Measurements from ENCODE around the gene RPL39L. TPM values are rescaled to one million over a fixed set of nuclear protein-coding genes. Genes with fewer than 3 reads are reported as not detected.
"Not testable (repeated sequence)": the region's sequence is repeated elsewhere in the genome, so short reads cannot be mapped to it uniquely, and the experiment has no call there.

The RPL39L gene
- polyA plus RNA-seq, 3 donors: 16.8 to 19.2 (median 19.2) TPM

DNA sequence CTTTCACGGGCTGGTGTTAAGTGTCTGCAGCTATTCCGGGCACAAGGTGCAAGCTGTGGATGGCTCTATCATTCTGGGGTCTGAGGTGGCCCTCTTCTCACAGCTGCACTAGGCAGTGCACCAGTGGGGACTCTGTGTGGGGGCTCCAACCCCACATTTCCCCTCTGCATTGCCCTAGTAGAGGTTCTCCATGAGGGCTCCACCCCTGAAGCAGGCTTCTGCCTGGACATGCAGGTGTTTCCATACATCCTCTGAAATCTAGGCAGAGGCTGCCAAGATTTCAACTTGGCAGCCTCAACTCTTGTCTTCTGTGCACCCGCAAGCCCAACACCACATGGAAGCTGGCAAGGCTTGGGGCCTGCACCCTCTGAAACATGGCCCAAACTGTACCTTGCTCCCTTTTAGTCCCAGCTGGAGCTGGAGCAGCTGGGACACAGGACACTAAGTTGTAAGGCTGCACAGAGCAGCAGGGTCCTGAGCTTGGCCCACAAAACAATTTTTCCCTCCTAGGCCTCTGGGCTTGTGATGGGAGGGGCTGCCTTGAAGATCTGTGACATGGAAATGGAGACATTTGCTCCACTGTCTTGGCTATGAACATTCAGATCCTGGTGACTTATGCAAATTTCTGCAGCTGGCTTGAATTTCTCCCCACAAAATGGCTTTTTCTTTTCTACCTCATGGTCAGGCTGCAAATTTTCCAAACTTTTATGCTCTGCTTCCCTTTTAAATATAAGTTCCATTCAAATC is 6.0 kb upstream of the RPL39L start:
- no peak for DNase-seq (ENCODE audit: low read depth in 3 of 3, low spot score in 2 of 3)

DNA sequence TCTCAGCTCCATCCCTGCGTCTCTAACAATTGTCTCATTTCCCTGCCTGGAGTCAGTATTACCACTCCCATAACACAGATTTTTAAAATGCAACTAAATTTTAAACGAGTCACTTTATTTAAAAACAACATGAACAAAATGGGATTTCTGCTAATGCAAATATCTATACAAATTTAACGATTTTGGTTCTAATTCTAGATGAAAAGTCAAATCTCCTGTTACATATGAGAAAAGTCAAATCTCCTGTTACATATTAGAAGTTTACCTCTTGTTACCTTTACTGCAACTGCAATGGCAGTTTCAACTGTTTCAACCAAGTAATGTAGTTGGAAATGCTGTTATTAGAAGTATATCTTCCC is 578 bp upstream of the RPL39L start:
- peak in 1 of 3 donors; percentile 10 for DNase-seq (ENCODE audit: low read depth in 3 of 3, low spot score in 2 of 3)

DNA sequence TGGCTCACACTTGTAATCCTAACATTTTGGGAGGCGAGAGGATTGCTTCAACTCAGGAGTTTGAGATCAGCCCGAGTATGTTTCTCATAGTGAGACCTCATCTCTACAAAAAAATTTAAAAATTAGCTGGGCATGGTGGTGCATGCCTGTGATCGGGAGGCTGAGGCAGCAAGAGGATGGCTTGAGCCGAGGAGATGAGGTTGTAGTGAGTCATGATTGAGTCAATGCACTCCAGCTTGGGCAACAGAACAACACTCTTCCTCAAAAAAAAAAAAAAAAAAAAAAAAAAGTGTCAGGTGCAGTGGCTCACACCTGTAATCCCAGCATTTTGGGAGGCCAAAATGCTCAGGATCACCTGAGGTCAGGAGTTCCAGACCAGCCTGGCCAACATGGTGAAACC is 2.4 kb downstream of the RPL39L start:
- no peak for DNase-seq (ENCODE audit: low read depth in 3 of 3, low spot score in 2 of 3)

DNA sequence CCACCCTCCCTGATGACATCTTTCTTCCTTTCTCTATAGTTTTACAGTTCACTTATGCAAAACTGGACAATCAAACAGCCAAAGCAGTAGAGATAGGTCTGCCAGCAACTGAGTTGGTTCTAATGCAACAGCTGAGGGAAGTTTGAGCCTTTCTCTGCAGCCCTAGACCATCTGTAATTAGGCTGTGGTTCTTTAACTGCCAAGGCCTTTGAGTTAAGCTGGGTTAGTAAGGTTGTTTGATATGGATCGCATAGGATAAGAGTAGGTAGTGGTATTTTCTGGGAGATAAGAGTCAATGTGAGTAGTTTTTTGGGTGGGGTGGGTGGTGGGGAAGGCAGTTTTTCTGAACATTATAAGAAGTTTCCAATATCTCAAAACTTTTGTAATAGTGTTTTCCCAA is 3.0 kb downstream of the RPL39L start:
- no peak for DNase-seq (ENCODE audit: low read depth in 3 of 3, low spot score in 2 of 3)

DNA sequence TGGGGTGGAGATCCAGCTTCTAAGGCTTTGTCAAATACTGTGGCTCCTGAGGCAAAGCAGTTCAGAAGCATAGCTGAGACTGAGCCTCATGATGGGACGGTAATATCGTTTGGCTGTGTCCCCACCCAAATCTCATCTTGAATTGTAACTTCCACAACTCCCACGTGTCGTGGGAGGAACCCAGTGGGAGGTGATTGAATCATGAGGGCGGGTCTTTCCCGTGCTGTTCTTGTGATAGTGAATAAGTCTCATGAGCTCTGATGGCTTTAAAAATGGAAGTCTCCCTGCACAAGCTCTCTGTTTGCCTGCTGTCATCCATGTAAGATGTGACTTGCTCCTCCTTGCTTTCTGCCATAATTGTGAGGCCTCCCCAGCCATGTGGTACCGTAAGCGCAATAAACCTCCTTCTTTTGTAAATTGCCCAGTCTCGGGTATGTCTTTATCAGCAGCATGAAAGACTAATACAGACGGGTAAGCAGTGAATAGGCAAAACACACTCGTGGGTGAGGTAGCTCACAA is 4.1 kb downstream of the RPL39L start:
- not testable (repeated sequence) for DNase-seq (ENCODE audit: low read depth in 3 of 3, low spot score in 2 of 3)

DNA sequence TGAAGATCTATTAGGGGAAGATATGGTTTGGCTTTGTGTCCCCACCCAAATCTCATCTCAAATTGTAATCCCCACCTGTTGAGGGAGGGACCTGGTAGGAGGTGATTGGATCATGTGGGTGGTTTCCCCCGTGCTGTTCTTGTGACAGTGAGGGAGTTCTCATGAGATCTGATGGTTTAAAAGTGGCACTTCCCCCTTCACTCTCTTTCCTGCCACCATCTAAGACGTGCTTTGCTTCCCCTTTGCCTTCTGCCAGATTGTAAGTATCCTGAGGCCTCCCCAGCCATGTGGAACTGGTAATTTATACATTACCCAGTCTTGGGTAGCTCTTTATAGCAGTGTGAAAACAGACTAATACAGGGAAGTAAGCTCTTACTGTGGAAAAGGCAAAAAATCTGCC is 6.1 kb downstream of the RPL39L start:
- DNase-seq (ENCODE audit: low read depth in 3 of 3, low spot score in 2 of 3): not testable (repeated sequence)

DNA sequence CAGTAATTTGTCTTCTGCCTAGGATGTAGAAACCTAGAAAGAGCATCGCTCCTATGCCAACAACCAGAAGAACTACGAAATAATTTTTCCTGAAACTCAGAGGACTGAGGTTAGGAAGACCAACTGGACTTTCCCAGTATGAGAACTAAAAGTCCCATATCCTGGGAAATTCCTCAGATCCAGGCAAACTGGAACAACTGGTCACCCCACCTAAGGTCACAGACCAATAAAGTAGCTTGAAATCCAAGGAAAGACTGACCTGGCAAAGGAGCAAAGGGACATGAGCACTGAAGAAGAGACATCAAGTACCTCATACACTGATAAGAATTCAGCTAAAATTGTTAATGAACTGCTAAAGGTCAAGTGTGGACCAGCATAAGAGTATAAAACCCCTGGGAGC is 6.6 kb downstream of the RPL39L start:
- DNase-seq (ENCODE audit: low read depth in 3 of 3, low spot score in 2 of 3): no peak

DNA sequence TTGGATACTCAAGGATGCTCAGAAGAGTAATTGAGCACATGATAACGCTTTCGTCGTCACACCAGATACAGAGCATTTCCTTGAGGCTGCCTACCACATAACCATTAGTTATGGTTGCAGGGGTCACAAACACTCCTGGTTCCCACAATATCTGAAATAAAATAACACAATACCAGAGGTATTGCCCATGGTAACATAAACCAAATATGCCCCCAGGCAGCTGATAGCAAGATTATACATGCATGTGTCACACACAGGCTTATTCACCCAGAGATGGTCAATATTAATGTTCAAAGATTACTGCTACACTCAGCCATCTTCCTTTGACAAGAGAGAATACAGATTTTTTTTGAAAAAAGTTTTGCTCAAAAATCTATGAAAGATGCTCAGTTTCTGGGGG is 7.3 kb downstream of the RPL39L start:
- no peak for DNase-seq (ENCODE audit: low read depth in 3 of 3, low spot score in 2 of 3)

DNA sequence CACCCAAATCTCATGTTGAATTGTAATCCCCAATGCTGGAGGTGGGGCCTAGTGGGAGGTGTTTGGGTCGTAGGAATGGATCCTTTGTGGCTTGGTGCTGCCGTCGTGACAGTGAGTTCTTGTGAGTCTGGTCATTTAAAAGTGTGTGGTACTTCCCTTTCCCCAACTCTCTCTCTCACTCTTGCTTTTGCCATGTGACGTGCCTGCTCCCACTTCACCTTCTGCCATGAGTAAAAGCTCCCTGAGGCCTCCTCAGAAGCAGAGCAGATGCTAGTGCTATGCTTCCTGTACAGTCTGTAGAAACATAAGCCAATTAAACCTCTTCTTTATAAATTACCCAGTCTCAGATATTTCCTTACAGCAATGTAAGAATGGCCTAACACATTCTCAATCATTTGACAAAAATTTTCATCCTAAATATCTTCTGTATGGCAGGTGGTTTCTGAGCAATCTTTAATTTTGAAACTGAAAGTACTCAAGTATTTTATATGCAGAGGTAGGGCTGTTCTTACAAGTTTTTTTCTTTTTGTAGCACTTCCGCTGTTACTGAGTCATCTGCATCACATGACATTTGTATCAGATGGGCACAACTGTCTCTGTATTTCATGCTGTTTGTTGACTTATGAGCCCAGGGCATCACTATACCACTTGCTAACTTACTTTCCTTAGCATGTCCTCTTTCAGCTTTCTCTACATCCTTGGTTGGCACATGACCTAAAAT is 8.8 kb downstream of the RPL39L start:
- DNase-seq (ENCODE audit: low read depth in 3 of 3, low spot score in 2 of 3): no peak

DNA sequence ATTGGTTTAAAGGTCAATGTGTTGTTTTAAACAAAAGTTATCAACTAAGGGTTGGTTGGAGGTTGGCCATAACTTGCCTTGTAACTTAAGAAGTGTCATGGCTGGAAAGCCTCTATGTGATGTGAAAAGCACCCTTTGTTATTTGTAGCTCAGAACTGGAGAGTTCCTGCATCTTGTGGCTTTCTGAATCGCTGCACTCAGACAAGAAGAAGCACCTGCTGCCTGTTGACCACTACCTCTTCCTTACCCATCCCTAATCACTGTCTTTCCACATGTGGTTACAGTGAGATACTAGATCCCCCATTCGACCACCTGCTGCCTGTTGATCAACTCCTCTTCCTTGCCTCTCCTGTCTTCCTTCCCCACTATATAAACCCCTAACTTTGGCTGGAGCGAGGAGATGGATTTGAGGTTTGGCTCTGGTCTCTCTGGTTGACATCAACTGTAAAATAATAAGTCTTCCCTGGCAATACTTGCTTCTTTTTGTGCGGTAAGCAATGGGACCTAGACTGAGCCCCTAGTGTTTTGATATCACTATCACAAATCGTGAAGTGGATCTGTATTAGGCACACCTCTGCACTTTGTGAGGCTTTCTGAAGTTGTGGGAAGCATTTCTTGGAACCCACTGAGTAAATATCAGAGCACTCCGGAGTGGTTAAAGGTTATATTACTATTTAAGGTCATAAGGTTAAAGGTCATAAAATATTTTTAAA is 13.8 kb downstream of the RPL39L start:
- DNase-seq (ENCODE audit: low read depth in 3 of 3, low spot score in 2 of 3): no peak

DNA sequence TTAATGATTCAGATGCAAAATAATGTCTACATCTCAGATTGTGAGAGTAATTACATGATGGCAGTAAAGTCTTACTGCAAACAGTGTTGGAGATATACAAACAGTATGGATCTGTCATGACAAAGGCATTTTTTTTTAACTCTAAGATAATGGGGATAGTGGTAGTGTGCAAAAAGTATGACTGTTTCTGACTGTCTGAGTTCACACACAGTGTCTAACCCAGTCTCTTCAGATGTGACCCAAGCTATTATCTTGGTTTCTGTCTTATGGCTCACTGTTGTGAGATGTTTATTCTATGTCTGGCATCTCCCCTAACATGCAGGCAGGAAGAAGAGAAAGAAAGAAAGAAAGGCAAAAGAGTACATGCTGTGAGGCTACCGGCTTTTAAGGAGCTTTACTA is 17.0 kb downstream of the RPL39L start:
- no peak for DNase-seq (ENCODE audit: low read depth in 3 of 3, low spot score in 2 of 3)

DNA sequence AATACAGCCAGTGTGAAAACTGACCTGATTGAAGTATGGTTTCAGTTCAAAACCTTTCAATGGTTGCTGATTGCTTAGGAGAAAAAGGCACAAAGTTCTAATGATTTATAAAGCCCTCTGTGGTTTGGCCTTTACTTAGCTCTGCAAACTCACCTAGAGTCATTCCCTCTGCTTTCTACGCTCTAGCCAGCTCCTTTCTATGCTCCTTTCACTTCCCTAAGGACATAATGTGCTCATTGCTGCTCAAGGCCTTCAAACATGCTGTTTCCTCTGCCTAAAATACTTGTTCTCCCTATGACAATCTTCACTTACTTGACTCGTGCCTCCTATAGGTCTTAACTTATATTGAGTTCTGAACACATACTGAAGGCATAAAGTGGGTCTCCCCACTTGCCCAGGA is 19.0 kb downstream of the RPL39L start:
- DNase-seq (ENCODE audit: low read depth in 3 of 3, low spot score in 2 of 3): no peak

DNA sequence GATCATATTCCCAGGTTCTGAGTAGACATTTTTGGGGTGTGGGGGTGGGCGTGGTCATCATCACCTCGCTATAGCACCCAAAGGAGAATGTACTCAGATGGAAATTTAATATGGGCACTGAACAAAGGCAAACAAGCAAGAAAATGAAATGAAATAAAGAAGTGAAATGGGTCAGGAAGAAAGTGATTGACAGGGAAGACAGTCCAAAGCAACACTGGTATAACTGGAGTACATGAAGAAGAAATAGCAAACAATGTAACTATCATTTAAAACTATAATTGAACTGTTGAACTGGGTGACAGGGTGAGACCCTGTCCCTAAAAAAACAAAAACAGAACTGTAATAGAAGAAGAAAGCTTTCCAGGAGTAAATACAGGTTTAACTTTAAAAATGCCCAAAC is 24.8 kb downstream of the RPL39L start:
- DNase-seq (ENCODE audit: low read depth in 3 of 3, low spot score in 2 of 3): no peak

DNA sequence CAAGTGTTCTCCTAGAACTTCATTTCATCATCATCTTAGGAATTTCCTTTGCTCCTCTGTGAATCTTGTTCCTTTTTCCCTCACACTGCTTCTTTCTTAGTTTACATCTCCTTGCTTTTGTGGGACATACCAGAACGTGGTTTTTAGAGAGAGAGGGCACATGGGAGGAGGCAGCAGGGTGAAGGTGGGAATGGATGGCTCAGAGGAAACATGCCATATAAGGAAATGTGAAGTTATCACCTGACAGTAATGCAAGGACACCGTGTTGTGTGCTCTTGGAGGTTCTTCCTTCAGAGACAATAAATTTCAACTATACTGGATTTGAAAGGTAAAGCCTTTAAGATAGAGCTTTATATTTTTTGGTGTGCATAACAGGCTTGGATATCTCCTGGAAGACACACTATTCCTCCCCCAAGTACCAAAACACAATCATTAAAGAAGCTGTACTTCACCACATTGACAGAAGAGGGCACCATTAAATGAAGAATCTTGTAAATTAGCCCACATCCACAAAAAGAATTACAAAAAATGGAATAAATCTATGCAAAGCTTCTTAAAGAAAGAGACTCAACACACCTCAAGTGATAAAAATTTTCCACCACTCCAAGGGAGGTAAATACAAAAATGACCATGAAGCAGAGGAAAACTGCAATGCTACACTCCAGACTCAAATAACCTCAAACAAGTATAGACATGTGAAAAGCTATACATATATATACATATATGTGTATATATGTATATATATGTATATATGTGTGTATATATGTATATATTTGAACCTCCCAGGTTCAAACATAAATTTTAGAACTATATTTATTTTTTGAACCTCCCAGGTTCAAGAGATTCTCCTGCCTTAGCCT is 26.1 kb downstream of the RPL39L start:
- no peak for DNase-seq (ENCODE audit: low read depth in 3 of 3, low spot score in 2 of 3)

DNA sequence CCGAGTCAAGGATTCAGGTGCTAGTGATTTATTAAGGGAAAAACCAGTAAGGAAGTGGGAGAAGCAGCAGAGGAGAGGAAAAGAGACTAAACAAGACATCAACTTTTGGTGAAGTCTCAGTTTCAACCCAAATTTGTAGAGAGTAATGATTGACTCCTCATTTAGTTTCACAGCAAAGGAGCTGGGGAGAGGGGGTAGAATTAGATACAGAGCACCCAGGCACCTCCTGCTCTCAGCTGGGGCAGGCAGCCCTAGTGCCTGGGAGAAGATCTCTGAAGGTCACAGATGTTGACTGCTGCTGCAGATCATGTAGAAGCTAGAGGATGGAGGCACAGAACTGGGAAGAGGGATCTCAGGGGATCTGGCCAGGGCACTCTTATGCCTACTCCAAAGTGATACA is 29.1 kb downstream of the RPL39L start:
- DNase-seq (ENCODE audit: low read depth in 3 of 3, low spot score in 2 of 3): no peak

DNA sequence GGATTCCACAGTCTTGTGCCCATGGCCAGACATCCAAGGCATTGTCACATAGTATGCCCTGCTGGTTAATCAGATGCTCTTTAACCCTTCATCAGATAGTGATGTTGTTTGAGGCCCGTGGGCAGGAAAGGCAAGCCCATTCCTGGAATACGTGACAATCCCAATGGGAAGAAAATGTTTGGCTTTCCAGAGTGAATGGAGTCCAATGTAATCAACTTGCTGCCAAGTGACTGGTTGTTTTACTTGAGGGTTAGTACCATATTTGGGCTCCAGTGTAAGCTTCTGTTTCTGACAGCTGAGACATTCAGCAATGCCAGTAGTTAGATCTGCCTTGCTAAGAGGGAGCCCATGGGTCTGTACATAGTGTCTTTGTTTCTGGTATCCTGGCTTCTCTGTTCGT is 31.3 kb downstream of the RPL39L start:
- no peak for DNase-seq (ENCODE audit: low read depth in 3 of 3, low spot score in 2 of 3)

DNA sequence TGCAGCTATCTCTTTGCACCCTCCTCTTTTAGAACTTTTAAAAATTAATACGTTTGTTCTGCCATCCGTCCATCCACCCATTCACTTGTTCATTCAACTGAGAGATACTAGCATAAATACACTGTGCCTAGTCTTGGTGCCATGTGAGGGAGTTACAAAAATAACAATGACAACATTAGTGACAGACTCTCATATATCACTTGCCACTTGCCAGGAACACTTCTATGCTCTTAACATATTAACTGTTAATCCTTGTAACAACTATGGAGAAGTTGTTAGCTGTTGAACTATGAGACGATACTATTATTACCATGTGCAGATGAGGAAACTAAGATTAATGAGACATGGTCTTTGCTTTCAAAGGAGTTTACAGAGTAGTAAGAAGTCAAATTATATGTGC is 33.6 kb downstream of the RPL39L start:
- no peak for DNase-seq (ENCODE audit: low read depth in 3 of 3, low spot score in 2 of 3)

DNA sequence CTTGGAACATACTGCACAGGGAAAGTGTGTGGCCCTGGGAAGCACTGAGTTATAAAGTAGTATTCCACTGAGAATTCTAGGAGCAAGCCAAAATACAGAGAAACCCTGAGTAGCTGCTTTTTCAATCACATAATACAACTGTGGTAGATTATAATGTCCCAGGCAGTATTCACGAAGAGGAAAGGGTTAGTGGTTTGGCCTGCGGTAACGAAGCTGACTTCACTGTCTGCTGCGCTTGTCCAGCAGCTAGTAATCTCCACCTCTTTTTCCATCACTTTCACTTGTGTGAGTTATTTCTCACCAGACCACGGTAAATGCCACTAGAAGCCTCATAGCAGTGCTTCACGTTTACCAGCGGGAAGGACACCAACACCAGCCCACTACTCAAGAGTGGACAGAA is 34.4 kb downstream of the RPL39L start:
- DNase-seq (ENCODE audit: low read depth in 3 of 3, low spot score in 2 of 3): no peak

DNA sequence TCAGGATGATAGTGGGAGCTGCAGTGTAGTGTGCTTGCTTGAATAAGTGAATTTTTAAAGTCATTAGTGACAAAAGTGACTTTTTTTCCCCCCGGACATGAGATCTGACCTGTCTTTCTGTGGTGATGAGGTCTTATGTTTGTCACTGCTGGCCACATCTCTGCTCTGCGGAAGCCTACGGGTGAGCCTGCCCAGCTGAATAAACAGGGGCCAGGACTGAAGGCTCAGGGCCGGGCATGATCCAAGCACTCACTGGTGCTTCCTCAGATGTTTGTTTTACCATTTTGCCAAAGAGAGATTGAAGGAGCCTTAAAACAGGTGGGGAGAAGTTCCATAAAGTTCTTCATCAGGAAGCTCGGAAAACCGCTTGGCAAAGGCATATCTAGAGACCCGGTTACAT is 35.0 kb downstream of the RPL39L start:
- no peak for DNase-seq (ENCODE audit: low read depth in 3 of 3, low spot score in 2 of 3)

DNA sequence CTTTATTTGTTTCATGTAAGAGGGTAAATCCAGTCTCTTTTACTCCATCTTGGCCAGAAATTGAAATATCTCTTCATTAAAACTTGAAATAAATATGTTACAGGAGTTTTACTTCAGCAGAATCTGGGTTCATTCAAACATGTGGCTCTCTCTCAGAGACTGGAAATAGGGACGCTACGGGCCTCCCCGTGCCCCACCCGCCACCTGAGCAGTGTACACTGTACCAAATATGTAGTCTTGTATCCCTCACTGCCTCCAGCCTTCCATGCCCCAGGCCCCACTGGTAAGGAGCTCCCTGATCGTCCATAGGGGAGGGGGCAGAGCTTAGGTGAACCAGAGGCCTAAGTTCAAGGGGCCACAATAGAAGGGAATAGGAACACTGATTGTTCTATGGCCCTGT is 36.0 kb downstream of the RPL39L start:
- DNase-seq (ENCODE audit: low read depth in 3 of 3, low spot score in 2 of 3): no peak

Measured in right renal cortex interstitium (tissue), 3 donors.